Measurements from ENCODE around the gene SLC23A2.

GRCh38 chr20:4957939-4958362, 43.4 kb downstream of the SLC23A2 start:
- TF ChIP-seq CTCF (IDR thresholded peaks at IDR 0.05; ENCODE audit: low read depth, low read length) (no peak), MAX (IDR thresholded peaks at IDR 0.05; ENCODE audit: low read depth, low read length) (no peak)

Measured in NB4 (cell line).